GM12875 (cell line): ENCODE measurements around the gene GLIS1.

Experiments used
- H3K4me3 ChIP-seq: one replicate; pipeline ENCODE4 v1.5.1; 2011; ENCODE audit warnings: low read depth, low read length, control low read depth
- CTCF ChIP-seq: IDR thresholded peaks from 2 replicates; pipeline ENCODE4 v1.5.1; 2011; ENCODE audit warnings: low read depth, mild to moderate bottlenecking, control low read depth, inconsistent platforms, low read length, moderate library complexity, borderline replicate concordance; ENCODE audit not compliant: insufficient read depth

GLIS1 gene

GRCh38 chr1:53694718-53695091 is 44.3 kb downstream of the GLIS1 start:
- no peak for TF ChIP-seq CTCF
- H3K4me3 ChIP-seq = no peak overlapping the region

- no peak overlapping the region for H3K4me3 ChIP-seq
- TF ChIP-seq CTCF = no peak
These were observed 44.9 kb downstream of the GLIS1 start for GRCh38 chr1:53693773-53694717.

GRCh38 chr1:53693339-53693738 is 45.6 kb downstream of the GLIS1 start:
- no peak overlapping the region for H3K4me3 ChIP-seq
- TF ChIP-seq CTCF = no peak

GRCh38 chr1:53691326-53691725 is 47.6 kb downstream of the GLIS1 start:
- TF ChIP-seq CTCF = no peak
- H3K4me3 ChIP-seq = no peak overlapping the region

GRCh38 chr1:53690411-53690810 is 48.6 kb downstream of the GLIS1 start:
- no peak for TF ChIP-seq CTCF
- no peak overlapping the region for H3K4me3 ChIP-seq

GRCh38 chr1:53689736-53690326 is 49.1 kb downstream of the GLIS1 start:
- H3K4me3 ChIP-seq = no peak overlapping the region
- no peak for TF ChIP-seq CTCF

GRCh38 chr1:53689223-53689622 is 49.7 kb downstream of the GLIS1 start:
- H3K4me3 ChIP-seq = no peak overlapping the region
- no peak for TF ChIP-seq CTCF
